Small intestine (tissue), 16 donors: ENCODE data around the gene FASTKD2. TPM values are rescaled to one million over a fixed set of nuclear protein-coding genes. Genes with fewer than 3 reads are reported as not detected.

Experiments
- DNase-seq, 2 donors: peaks; one replicate each; pipeline versions ENCODE4 v3.0.0 to v3.0.0-alpha.2; 2013
- FAIRE-seq: peaks from 2 replicates; lab custom pipeline; 2012; peaks lifted over from hg19 to GRCh38; lab: Jason Lieb, UNC
- H3K27ac ChIP-seq, 3 donors: one replicate each; pipeline ENCODE4 v1.5.1; 2013; ENCODE audit warnings: low read length in 2 of 3, mild to moderate bottlenecking in 2 of 3, control low read depth in 1 of 3, inconsistent platforms in 1 of 3, low read depth in 1 of 3, moderate library complexity in 1 of 3
- H3K27me3 ChIP-seq, 3 donors: one replicate each; pipeline ENCODE4 v1.6.1; 2013; ENCODE audit warnings: low read length in 3 of 3, inconsistent platforms in 1 of 3; ENCODE audit not compliant: control insufficient read depth in 3 of 3, insufficient read depth in 3 of 3
- H3K36me3 ChIP-seq, 3 donors: one replicate each; pipeline ENCODE4 v1.6.1; 2013; ENCODE audit warnings: low read length in 3 of 3, inconsistent platforms in 1 of 3, low read depth in 1 of 3, mild to moderate bottlenecking in 1 of 3, moderate library complexity in 1 of 3; ENCODE audit not compliant: control insufficient read depth in 3 of 3, insufficient read depth in 2 of 3
- H3K4me1 ChIP-seq, 3 donors: one replicate each; pipeline ENCODE4 v1.6.1; 2013; ENCODE audit warnings: low read length in 2 of 3, inconsistent platforms in 1 of 3, low read depth in 1 of 3, mild to moderate bottlenecking in 1 of 3, moderate library complexity in 1 of 3; ENCODE audit not compliant: control insufficient read depth in 3 of 3, insufficient read depth in 2 of 3
- H3K4me3 ChIP-seq, 3 donors: one replicate each; pipeline ENCODE4 v1.5.1; 2013; ENCODE audit warnings: low read length in 3 of 3, control low read depth in 1 of 3, inconsistent platforms in 1 of 3, low read depth in 1 of 3, mild to moderate bottlenecking in 1 of 3, moderate library complexity in 1 of 3
- H3K9me3 ChIP-seq, 2 donors: one replicate each; pipeline ENCODE4 v1.6.1; 2013; ENCODE audit warnings: low read depth in 1 of 2, low read length in 1 of 2; ENCODE audit not compliant: control insufficient read depth in 2 of 2, insufficient read depth in 1 of 2
- WGBS, 3 donors: extraction: QIAGEN DNeasy Blood & Tissue Kit; methylation state at CpG; one replicate each; pipeline ENCODE4 v1.1.7; 2013; 5-methylcytosine and 5-hydroxymethylcytosine counted together
- long read RNA-seq, 10 donors: transcript quantifications; one replicate each; lab custom pipeline, GENCODE V29; 2026
- polyA plus RNA-seq, 4 donors: library from polyadenylated mRNA; stranded (reverse) in 3 of 4; unstranded in 1 of 4; fragments of 200-250 nt in 3 of 4; fragments of 120-200 nt in 1 of 4; gene quantifications; one replicate each; pipeline versions ENCODE4 v1.2.1 to v1.2.3, GENCODE V29; 2013
- donor health status: healthy with polysubstance abuse.
- donor health status: control.
- donor health status: control.
- donor health status: Bipolar disorder and iron deficiency.
- donor health status: healthy.

FASTKD2 gene
- polyA plus RNA-seq: 10 to 100 TPM in 2 of 4 donors, 1 to 10 TPM in 2; 6.5 to 34.8 (median 13.4) TPM
- long read RNA-seq, donor 1: 0 reads
- long read RNA-seq, donor 2, partial matches to known transcripts: 13 of 18 reads
- long read RNA-seq, donor 2, other reads (novel, unspliced or antisense): 0 of 18 reads
- long read RNA-seq, donor 3, partial matches to known transcripts: 7 of 10 reads
- long read RNA-seq, donor 3, other reads (novel, unspliced or antisense): 0 of 10 reads
- long read RNA-seq, donor 4: 0 reads
- long read RNA-seq, donor 5: 0 reads
- long read RNA-seq, donor 6, transcript FASTKD2-201 (12 exons, 3,188 nt): major isoform, 8 of 16 reads
- long read RNA-seq, donor 6, partial matches to known transcripts: 5 of 16 reads
- long read RNA-seq, donor 6, other reads (novel, unspliced or antisense): 0 of 16 reads
- long read RNA-seq, donor 7: 0 reads
- long read RNA-seq, donor 8, partial matches to known transcripts: 0 of 3 reads
- long read RNA-seq, donor 8, other reads (novel, unspliced or antisense): 0 of 3 reads
- long read RNA-seq, donor 9, partial matches to known transcripts: 0 of 2 reads
- long read RNA-seq, donor 9, other reads (novel, unspliced or antisense): 0 of 2 reads
- long read RNA-seq, donor 10, transcript FASTKD2-201 (12 exons, 3,188 nt): major isoform, 5 of 6 reads
- long read RNA-seq, donor 10, partial matches to known transcripts: 0 of 6 reads
- long read RNA-seq, donor 10, other reads (novel, unspliced or antisense): 0 of 6 reads

DNA sequence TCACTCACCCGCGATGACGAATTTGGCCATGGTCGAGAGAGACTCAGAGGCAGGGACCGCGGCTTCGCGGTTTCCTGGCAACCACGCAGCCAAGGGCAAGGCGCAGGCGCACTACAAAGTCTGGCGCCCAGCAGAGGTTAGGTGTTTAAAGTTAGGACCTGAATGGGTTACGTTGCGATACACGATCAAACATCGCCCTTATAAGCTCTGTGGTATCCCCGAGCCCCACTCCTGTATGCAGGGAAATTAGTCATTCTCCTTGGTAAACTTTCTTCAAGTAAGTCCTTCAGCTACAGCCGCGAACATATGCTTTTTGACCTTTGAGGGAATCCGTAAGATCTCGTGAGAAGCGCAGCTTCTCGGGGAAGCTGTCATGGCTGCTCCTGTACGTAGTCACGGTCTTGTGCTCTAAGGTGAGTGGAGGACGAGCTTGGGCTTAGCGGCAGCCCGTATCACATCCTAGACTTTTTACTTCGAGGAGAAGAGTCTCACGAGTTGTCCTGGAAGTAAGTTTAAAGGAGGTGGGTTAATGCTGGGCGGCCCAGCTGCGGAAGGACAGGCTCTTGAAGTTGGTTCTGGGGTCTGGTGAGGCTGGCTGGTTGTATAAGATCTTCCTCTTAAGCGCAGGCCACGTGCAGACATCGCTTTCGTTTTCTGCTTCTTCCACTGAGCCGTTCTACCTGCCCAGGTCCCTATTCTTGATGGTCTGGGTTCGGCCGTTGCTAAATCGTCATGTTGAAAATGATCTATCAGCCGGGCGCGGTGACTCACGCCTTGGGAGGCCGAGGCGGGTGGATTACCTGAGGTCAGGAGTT lies at the start of gene FASTKD2, which contains the start of gene MDH1B:
Gene FASTKD2 (plus strand): TSS at position 365 of the 815 bp plus-strand sequence. CDS start 1,088 bp downstream, outside the sequence.
Gene MDH1B (minus strand): TSS at position 87 of the 815 bp plus-strand sequence. CDS start 57 bp downstream, at position 30.
- Histone ChIP-seq H3K27ac (peak within 1 kb of the TSS; percentile 77 to 88 (median 81)), H3K4me1 (peaks cover 3 to 4% (median 3%) of the 10 kb centered on the region in 3 donors), H3K9me3 (no peaks in the 10 kb centered on the region), H3K27me3 (peaks cover 0 to 6% (median 0%) of the 10 kb centered on the region in 3 donors), H3K36me3 (peaks cover 0 to 4% (median 2%) of the 10 kb centered on the region in 3 donors), H3K4me3 (peak within 1 kb of the TSS; percentile 38 to 74 (median 66))
- FAIRE-seq: no peak
- WGBS, 3 donors: 0 to 1% (median 0%) methylated on average over 46 of the region's 46 CpGs
- peak; percentile 94 to 98 for DNase-seq

DNA sequence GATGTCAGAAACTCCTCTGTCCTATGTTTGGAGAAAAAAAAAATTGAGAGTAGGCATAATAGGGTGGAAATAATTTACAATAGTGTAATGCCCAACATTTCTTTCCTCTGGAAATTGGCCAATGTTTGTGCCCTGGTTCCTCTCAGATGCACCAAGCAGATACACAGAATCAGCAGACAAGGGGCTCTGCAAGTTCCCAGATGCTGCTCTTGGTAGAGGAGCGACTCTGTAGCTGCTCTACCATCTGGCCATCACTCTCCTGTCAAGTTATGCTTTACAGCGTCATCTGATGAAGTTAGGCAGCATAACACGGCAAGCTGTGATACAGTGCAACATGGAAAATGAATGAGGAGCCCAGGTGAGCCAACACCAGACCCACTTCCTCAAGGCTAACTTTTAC lies 48.8 kb upstream of the FASTKD2 start:
- 78 to 90% (median 88%) methylated on average over 3 of the region's 3 CpGs for WGBS, 3 donors
- no peak overlapping the region for H3K27ac ChIP-seq
- H3K9me3 ChIP-seq: no peaks in the 10 kb centered on the region
- no peaks in the 10 kb centered on the region for H3K4me1 ChIP-seq
- H3K4me3 ChIP-seq: no peak overlapping the region
- H3K27me3 ChIP-seq: peaks cover 0 to 4% (median 0%) of the 10 kb centered on the region in 3 donors
- FAIRE-seq: no peak
- H3K36me3 ChIP-seq: no peaks in the 10 kb centered on the region
- DNase-seq: no peak

DNA sequence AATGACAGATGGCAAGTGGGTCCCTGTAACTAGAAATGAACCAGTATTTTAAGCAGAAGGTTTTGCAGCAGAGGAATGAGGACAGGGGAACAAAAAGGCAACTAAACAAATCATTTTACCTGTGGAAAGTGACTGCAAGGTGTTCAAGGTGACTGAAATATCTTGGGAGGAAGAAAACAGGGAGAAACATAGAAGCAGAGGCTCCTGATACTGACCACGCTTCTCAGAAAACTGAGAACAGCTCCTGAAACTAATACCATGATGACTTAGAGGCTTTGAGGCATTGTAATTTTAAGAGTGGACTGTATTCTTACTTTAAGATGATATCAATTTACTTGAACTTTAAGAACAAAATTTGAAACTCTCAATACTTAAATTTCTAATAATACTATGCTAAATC lies 47.1 kb upstream of the FASTKD2 start, which contains the start of gene DYTN:
Gene DYTN (minus strand): TSS at position 101 of the 400 bp plus-strand sequence. CDS start 117 bp downstream, outside the sequence.
- H3K27me3 ChIP-seq: peaks cover 0 to 4% (median 0%) of the 10 kb centered on the region in 3 donors
- FAIRE-seq: no peak
- WGBS, 3 donors: 55 to 82% (median 67%) methylated on average over 1 of the region's 1 CpG
- H3K27ac ChIP-seq: no peak within 1 kb of the TSS
- H3K4me3 ChIP-seq: no peak within 1 kb of the TSS
- H3K4me1 ChIP-seq: no peaks in the 10 kb centered on the region
- H3K36me3 ChIP-seq: no peaks in the 10 kb centered on the region
- DNase-seq: no peak
- H3K9me3 ChIP-seq: no peaks in the 10 kb centered on the region

DNA sequence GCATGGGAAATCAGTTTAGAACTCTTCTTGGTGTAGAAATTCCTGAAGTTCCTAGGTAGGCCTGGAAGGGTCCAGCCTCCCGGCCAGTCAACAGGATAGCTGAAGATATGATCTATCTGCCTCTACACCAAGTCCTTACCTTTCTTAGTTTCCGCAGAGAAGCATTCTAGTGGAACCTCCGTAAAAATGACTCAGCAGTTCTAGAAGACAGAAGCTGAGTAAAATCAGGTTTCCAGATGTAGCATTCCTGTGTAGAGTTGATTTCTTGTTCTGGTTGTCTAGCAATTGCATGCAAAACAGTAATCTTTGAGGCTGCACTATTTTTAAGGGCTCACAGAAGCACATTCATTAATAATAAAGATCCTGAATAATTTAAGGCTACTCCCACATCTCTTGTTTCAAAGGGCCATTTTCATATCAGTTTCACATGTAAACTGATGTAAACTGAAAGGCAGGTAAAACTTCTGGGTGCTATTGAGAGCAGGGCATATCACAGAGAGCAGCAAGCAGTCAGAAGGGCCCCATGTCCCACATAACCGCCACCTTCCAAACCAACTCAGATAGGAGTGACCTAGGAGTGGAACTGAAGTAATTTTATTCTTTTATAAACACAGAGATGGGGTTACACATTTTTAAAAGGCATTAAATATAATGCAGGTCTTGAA lies 44.0 kb upstream of the FASTKD2 start:
- Histone ChIP-seq H3K4me1 (no peaks in the 10 kb centered on the region), H3K36me3 (no peaks in the 10 kb centered on the region), H3K27me3 (peaks cover 0 to 2% (median 0%) of the 10 kb centered on the region in 3 donors), H3K4me3 (no peak overlapping the region), H3K27ac (no peak overlapping the region), H3K9me3 (no peaks in the 10 kb centered on the region)
- no peak for DNase-seq
- FAIRE-seq: no peak
- 71 to 82% (median 80%) methylated on average over 4 of the region's 4 CpGs for WGBS, 3 donors

DNA sequence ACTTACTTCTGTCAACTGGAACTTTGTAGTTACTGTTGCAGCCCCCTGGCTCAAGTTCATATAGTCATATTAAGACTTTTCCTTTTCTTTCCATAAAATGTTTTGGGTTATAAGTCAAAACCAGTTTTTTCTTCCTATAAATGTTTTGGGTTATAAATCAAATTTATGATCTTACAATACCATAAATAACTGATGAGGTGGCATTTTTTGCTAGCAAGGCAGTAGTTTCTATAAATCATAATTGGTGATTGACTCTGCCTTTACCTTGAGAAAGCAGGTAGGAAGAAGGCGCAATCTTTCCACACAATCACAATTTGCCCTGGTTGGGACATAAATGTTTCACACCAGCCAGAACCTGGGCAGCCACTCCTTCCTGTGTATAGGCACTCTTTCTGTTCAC lies 42.1 kb upstream of the FASTKD2 start:
- Histone ChIP-seq H3K4me3 (no peak overlapping the region), H3K27me3 (no peaks in the 10 kb centered on the region), H3K9me3 (no peaks in the 10 kb centered on the region), H3K4me1 (no peaks in the 10 kb centered on the region), H3K27ac (no peak overlapping the region), H3K36me3 (no peaks in the 10 kb centered on the region)
- DNase-seq (no peak), FAIRE-seq (no peak)
- WGBS, 3 donors: 84 to 96% (median 91%) methylated on average over 1 of the region's 1 CpG

DNA sequence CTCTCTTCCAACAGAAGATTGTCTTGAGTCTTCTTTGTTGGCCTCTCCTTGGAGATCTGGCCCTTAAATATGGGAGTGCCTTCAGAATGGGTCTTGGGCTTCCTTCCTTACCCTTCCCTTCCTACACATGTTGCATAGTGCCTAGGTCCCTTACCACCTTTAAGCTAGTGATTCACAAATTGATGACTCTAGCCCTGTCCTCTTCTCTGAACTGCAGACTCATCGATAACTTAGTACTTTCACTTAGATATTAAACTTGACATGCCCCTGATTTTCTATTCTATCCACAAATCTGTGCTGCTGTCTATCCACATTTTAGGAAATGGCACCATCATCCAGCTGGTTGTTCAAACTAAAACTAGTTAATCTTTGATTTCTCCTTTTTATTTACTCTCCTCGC lies 38.1 kb upstream of the FASTKD2 start:
- no peak for DNase-seq
- Histone ChIP-seq H3K27me3 (no peaks in the 10 kb centered on the region), H3K9me3 (no peaks in the 10 kb centered on the region), H3K36me3 (no peaks in the 10 kb centered on the region), H3K4me3 (no peak overlapping the region), H3K4me1 (no peaks in the 10 kb centered on the region), H3K27ac (no peak overlapping the region)
- WGBS, 3 donors: 82 to 90% (median 83%) methylated on average over 2 of the region's 2 CpGs
- no peak for FAIRE-seq

DNA sequence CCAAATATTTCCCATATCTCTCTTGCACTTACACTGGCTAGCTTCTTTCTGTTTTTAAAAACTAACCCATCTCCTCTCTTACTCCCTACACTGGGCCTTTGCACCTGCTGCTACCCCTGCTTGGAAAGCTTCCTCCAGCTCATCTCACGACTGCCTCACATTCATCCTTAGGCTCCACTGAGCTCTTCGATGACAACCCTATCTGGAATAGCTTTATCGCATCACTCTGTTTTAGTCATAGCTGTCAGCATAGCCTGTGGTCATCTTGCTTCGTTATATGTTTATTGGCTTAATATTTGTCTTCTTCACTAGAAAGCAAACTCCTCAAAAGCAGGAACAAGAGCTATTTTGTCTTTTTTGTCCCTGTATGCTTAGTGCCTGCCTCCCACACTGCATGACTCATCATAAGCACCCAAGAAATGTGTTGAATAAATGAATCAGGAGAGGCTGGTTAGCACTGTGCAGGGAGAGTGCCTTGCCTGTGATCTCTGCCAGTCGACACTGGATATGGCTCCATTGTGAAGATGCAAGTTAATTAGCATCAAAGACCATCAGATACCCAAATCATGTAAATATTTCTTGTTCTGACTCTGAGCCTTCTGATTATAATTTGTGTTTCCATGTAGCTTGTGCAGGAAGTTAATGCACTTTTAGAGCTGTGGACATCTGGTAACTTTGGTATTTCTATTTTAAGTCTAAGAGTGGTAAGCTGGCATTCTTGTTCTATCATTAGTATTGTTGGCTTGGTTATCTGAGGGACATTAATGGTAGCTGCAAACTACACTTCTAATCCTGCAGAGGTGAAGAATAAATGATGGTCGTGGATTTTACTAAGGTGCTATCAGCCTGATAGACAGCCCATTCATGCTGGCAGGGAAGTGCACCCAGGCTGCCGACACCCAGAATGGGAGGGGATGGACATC lies 36.9 kb upstream of the FASTKD2 start:
- no peak overlapping the region for H3K4me3 ChIP-seq
- no peaks in the 10 kb centered on the region for H3K9me3 ChIP-seq
- no peaks in the 10 kb centered on the region for H3K36me3 ChIP-seq
- FAIRE-seq (no peak), DNase-seq (no peak)
- H3K27ac ChIP-seq: no peak overlapping the region
- WGBS, 3 donors: 67 to 81% (median 77%) methylated on average over 7 of the region's 7 CpGs
- no peaks in the 10 kb centered on the region for H3K4me1 ChIP-seq
- no peaks in the 10 kb centered on the region for H3K27me3 ChIP-seq
